Measurements from ENCODE around the gene NPAS2. TPM values are rescaled to one million over a fixed set of nuclear protein-coding genes. Genes with fewer than 3 reads are reported as not detected.

NPAS2 gene
- polyA plus RNA-seq, 1 donor = 20.4 TPM

DNA sequence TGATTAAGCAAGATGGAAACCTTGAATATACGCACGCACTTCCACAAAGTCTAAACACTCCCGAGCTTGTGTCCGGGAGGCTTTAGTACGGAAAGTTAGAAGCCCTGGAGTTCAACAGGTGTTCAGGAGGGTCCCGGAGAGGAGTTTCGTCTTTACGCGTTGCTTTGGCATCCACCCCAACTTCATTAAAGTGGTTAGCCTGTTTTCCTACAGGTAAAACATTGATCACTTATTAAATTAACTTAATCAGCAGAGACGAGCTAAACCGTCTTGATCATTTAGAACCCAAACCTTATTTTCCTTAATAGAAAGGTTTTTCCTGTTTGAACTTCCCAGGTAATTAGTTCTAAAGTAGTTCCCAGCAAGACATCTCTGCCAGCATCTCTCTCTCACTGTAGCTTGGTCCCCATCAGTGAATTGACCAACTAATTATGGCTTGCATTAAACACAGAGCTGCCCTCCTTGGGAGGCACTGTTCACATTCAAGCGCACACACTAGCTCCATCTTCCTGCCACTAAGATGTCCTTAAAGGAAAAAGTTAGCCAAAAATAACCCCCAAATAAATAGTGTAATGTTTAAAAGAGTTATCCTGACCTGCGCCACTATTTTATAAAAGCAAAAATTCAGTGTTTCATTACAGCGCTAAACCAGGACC is 1.4 kb downstream of the NPAS2 start:
- Histone ChIP-seq H3K36me3 (ENCODE audit: control insufficient read depth, insufficient read depth, low read length) (no peaks in the 10 kb centered on the region), H3K27me3 (ENCODE audit: control insufficient read depth, insufficient read depth, low read length) (peaks cover 8% of the 10 kb centered on the region), H3K9me3 (ENCODE audit: control insufficient read depth, low read depth, low read length) (no peaks in the 10 kb centered on the region), H3K27ac (ENCODE audit: low read length) (peak overlapping the region; percentile 8), H3K4me3 (ENCODE audit: low read length) (peak overlapping the region; percentile 78), H3K4me1 (ENCODE audit: control insufficient read depth, insufficient read depth, low read length) (peaks cover 6% of the 10 kb centered on the region)
- no peak for DNase-seq
- WGBS (ENCODE audit: insufficient coverage, low lambda C conversion rate) = 31% methylated on average over 5 of the region's 14 CpGs

DNA sequence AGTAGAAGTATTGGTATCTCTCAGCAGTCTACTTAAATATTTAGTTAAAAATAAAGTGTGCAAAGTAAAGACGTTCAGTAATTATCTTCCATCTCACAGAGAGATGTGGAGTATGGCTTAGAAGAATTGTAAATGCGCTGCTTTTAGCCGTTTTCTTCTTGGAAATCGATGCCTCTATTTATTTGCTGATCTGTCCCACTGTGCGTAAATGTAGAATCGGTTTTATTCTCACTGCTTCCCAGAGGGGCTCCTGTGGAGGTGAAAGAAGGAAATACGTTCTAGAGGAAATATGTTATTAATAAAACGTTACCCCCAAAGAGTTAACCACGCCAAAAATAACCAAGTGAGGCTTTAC is 1.9 kb downstream of the NPAS2 start:
- no peaks in the 10 kb centered on the region for H3K36me3 ChIP-seq (ENCODE audit: control insufficient read depth, insufficient read depth, low read length)
- no peak overlapping the region for H3K27ac ChIP-seq (ENCODE audit: low read length)
- no peak overlapping the region for H3K4me3 ChIP-seq (ENCODE audit: low read length)
- no peaks in the 10 kb centered on the region for H3K9me3 ChIP-seq (ENCODE audit: control insufficient read depth, low read depth, low read length)
- 85% methylated on average over 5 of the region's 9 CpGs for WGBS (ENCODE audit: insufficient coverage, low lambda C conversion rate)
- H3K4me1 ChIP-seq (ENCODE audit: control insufficient read depth, insufficient read depth, low read length) = peaks cover 6% of the 10 kb centered on the region
- no peak for DNase-seq
- peaks cover 8% of the 10 kb centered on the region for H3K27me3 ChIP-seq (ENCODE audit: control insufficient read depth, insufficient read depth, low read length)

DNA sequence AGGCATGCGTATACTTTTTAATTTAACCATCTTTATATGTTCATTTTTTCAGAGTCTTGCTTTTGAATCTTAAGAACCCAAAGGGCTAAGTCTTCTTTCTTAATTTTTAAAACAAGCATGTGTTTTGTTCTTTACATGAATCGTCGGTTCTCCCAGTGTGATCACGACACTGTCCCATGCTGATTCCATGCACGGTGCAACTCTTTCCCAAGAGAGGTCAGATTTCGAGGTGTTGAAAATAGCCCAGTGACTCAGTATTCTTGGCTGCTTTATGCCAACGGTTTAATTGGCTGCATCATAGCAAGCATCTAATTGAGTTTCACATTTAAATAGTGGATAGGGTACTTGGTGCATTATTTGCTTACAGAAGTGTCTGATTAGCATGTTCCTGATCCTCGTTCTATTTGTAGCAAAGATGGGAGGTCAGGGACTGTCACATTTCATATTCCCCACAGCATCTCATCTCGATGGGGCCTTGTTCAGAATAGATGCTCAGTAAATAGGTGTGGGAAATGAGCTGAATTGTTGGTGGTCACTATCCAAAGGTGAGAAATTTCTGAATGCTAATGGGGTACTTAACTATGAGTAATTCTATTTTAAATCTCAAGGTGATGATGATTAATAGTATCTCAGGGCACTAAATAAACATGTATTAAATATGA is 2.8 kb downstream of the NPAS2 start:
- DNase-seq = no peak

DNA sequence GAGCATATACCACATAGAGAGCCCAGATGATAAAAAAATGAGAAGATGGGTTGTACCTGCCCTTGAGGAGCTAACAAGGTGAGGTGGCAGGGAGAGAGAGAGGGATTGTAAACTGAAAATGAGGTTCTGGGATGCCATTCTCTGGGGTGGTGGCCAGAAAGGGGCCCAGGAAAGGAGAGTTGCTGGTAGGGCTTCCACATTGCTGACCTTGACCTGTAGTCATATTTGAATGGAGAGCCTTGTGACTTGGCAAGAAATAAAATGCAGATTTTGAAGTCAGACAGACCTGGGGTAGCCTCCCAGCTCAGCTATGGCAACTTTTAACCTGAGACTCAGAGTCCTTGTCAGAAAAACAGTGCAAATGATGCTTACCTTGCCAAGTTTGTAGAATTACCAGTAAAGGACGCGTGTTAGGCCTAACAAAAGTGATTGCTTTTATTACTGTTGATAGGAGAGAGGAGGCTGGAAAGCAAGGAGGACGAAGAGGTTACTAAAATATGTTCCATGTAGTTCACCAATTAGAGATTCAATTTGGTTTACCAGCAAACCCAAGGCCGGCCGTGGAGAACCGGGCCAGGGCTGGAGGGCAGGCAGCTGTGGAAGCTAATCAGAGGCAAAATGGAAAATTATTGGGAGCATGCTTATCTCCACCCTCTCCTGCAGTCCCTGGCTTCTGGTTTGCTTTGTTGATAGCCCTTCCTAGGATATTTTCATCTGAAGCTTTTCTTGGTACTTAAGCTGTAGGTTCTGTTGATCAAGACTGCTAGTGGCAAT is 3.9 kb downstream of the NPAS2 start:
- H3K27me3 ChIP-seq (ENCODE audit: control insufficient read depth, insufficient read depth, low read length) = peaks cover 8% of the 10 kb centered on the region
- no peak for DNase-seq
- H3K4me3 ChIP-seq (ENCODE audit: low read length) = no peak overlapping the region
- peaks cover 9% of the 10 kb centered on the region for H3K9me3 ChIP-seq (ENCODE audit: control insufficient read depth, low read depth, low read length)
- H3K27ac ChIP-seq (ENCODE audit: low read length) = no peak overlapping the region
- H3K36me3 ChIP-seq (ENCODE audit: control insufficient read depth, insufficient read depth, low read length) = no peaks in the 10 kb centered on the region
- 100% methylated on average over 2 of the region's 6 CpGs for WGBS (ENCODE audit: insufficient coverage, low lambda C conversion rate)
- H3K4me1 ChIP-seq (ENCODE audit: control insufficient read depth, insufficient read depth, low read length) = peaks cover 6% of the 10 kb centered on the region

More for the DNA sequence above, 2.8 kb downstream of the NPAS2 start:
- peaks cover 8% of the 10 kb centered on the region for H3K27me3 ChIP-seq (ENCODE audit: control insufficient read depth, insufficient read depth, low read length)
- no peak overlapping the region for H3K4me3 ChIP-seq (ENCODE audit: low read length)
- WGBS (ENCODE audit: insufficient coverage, low lambda C conversion rate) = 100% methylated on average over 1 of the region's 9 CpGs
- H3K4me1 ChIP-seq (ENCODE audit: control insufficient read depth, insufficient read depth, low read length) = peaks cover 6% of the 10 kb centered on the region
- no peak overlapping the region for H3K27ac ChIP-seq (ENCODE audit: low read length)
- H3K9me3 ChIP-seq (ENCODE audit: control insufficient read depth, low read depth, low read length) = peaks cover 1% of the 10 kb centered on the region
- H3K36me3 ChIP-seq (ENCODE audit: control insufficient read depth, insufficient read depth, low read length) = no peaks in the 10 kb centered on the region

DNA sequence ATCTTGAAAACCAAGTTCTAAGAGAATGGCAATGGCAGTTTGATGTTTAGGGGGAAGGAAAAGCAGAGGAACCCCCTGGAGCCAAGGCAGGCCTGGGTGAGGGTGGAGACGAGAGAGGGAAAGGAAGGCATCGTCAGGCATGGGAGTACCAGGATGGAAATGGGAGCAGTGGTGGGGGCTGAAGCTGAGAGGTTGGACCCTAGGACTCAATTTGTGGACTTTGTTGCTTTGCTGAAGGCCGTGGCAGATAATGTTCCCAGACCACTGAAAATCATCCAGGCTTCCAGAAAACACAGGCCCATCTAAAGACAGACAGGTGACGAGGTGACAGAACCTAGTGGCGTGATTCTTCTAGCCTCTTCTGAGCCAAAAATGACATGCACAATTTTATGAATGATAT is 4.9 kb downstream of the NPAS2 start:
- no peak for DNase-seq
- Histone ChIP-seq H3K27ac (ENCODE audit: low read length) (no peak overlapping the region), H3K4me1 (ENCODE audit: control insufficient read depth, insufficient read depth, low read length) (peaks cover 6% of the 10 kb centered on the region), H3K36me3 (ENCODE audit: control insufficient read depth, insufficient read depth, low read length) (no peaks in the 10 kb centered on the region), H3K9me3 (ENCODE audit: control insufficient read depth, low read depth, low read length) (peaks cover 9% of the 10 kb centered on the region), H3K27me3 (ENCODE audit: control insufficient read depth, insufficient read depth, low read length) (peaks cover 7% of the 10 kb centered on the region), H3K4me3 (ENCODE audit: low read length) (no peak overlapping the region)
- WGBS (ENCODE audit: insufficient coverage, low lambda C conversion rate) = no CpG with 5 or more reads among the region's 5 CpGs

DNA sequence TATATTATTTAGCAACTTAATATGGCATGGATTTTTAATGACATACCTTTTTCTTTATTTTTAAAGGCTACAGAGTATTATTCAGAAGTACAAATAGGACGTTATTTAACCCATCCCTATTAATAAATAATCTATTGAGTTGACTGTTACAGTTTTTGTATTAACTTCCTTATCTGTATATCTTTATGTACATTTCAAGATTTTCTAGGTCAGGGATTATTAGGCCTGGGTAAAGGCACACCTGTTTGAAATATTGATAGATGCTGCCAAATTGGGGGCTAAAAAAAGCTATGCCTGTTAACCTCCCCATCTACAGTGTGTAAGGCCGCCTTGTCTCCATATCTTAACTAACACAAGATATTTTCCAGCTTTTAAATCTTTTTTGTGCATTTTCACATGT is 6.6 kb downstream of the NPAS2 start:
- peaks cover under 1% of the 10 kb centered on the region for H3K27me3 ChIP-seq (ENCODE audit: control insufficient read depth, insufficient read depth, low read length)
- H3K4me3 ChIP-seq (ENCODE audit: low read length) = no peak overlapping the region
- H3K9me3 ChIP-seq (ENCODE audit: control insufficient read depth, low read depth, low read length) = peaks cover 9% of the 10 kb centered on the region
- WGBS (ENCODE audit: insufficient coverage, low lambda C conversion rate) = 52% methylated on average over 2 of the region's 2 CpGs
- peaks cover 5% of the 10 kb centered on the region for H3K4me1 ChIP-seq (ENCODE audit: control insufficient read depth, insufficient read depth, low read length)
- no peak overlapping the region for H3K27ac ChIP-seq (ENCODE audit: low read length)
- no peak for DNase-seq
- no peaks in the 10 kb centered on the region for H3K36me3 ChIP-seq (ENCODE audit: control insufficient read depth, insufficient read depth, low read length)

DNA sequence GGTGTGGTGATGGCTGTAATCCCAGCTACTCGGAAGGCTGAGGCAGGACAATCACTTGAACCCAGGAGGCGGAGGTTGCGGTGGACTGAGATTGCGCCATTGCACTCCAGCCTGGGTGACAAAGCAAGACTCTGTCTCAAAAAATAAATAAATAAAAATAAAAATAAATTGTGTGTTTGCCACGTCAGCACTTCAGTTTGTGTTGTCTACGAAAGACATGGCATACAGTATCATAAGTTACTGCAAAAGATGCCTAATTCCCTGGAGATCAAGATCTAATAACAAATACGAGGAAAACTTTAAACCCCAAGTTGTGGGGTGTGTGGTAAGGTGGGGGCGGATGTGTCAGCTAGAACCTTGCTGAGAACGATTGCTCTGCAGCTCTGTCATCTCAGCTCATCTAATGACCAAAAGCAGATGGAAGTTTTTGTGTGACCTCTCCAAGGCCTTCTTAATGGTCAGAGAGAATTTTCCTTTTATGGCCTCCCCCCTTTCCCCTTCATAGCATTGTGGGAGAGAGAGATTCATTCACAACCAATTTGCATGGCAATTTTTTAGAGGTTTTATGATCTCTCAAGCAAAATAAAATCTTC is 11.3 kb downstream of the NPAS2 start:
- H3K4me1 ChIP-seq (ENCODE audit: control insufficient read depth, insufficient read depth, low read length) = no peaks in the 10 kb centered on the region
- H3K36me3 ChIP-seq (ENCODE audit: control insufficient read depth, insufficient read depth, low read length) = no peaks in the 10 kb centered on the region
- H3K9me3 ChIP-seq (ENCODE audit: control insufficient read depth, low read depth, low read length) = peaks cover 9% of the 10 kb centered on the region
- no peak overlapping the region for H3K4me3 ChIP-seq (ENCODE audit: low read length)
- 93% methylated on average over 2 of the region's 9 CpGs for WGBS (ENCODE audit: insufficient coverage, low lambda C conversion rate)
- no peaks in the 10 kb centered on the region for H3K27me3 ChIP-seq (ENCODE audit: control insufficient read depth, insufficient read depth, low read length)
- H3K27ac ChIP-seq (ENCODE audit: low read length) = no peak overlapping the region
- no peak for DNase-seq

DNA sequence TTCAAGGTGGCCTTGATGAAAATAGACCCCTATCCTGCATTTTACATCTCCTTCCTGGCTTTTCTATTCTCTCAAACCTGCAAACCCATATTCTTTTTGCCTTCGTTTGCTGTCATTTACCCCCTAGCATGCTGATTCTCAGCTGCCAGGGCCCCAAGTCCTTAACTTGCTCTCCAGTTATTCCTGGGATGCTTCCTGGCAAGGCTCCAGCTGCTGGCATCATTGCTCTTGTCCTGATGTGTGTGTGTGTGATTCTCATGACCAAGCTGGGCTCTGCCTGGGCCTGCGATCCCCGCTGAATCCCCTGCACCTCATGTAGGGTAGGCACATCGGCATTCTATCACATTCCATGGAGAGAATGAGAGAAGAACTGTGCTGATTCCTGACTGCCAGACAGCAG is 11.9 kb downstream of the NPAS2 start:
- no peak overlapping the region for H3K27ac ChIP-seq (ENCODE audit: low read length)
- WGBS (ENCODE audit: insufficient coverage, low lambda C conversion rate) = no CpG with 5 or more reads among the region's 4 CpGs
- H3K9me3 ChIP-seq (ENCODE audit: control insufficient read depth, low read depth, low read length) = peaks cover 9% of the 10 kb centered on the region
- H3K4me3 ChIP-seq (ENCODE audit: low read length) = no peak overlapping the region
- H3K4me1 ChIP-seq (ENCODE audit: control insufficient read depth, insufficient read depth, low read length) = no peaks in the 10 kb centered on the region
- H3K27me3 ChIP-seq (ENCODE audit: control insufficient read depth, insufficient read depth, low read length) = no peaks in the 10 kb centered on the region
- no peaks in the 10 kb centered on the region for H3K36me3 ChIP-seq (ENCODE audit: control insufficient read depth, insufficient read depth, low read length)
- no peak for DNase-seq

DNA sequence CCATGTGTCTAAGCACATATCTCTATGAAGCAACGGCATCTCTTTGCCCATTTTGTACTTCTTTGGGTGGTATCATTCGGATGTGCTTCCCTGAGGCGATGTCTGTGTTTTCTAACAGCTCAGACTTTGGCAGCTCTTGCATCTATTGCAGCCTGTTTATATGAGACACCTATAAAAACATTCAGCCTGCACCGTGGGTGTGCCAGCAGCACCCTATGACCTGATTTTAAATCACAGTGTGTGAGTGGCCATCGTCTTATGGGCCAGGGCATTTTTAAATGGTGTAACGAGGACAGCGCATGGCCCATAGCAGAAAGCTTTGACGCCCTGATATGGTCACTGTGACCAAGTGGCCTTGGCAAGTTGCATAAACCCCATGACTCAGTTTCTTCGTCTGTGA is 12.9 kb downstream of the NPAS2 start:
- no peak overlapping the region for H3K4me3 ChIP-seq (ENCODE audit: low read length)
- H3K4me1 ChIP-seq (ENCODE audit: control insufficient read depth, insufficient read depth, low read length) = no peaks in the 10 kb centered on the region
- peaks cover 6% of the 10 kb centered on the region for H3K9me3 ChIP-seq (ENCODE audit: control insufficient read depth, low read depth, low read length)
- WGBS (ENCODE audit: insufficient coverage, low lambda C conversion rate) = no CpG with 5 or more reads among the region's 9 CpGs
- H3K36me3 ChIP-seq (ENCODE audit: control insufficient read depth, insufficient read depth, low read length) = no peaks in the 10 kb centered on the region
- no peak for DNase-seq
- no peak overlapping the region for H3K27ac ChIP-seq (ENCODE audit: low read length)
- H3K27me3 ChIP-seq (ENCODE audit: control insufficient read depth, insufficient read depth, low read length) = no peaks in the 10 kb centered on the region

DNA sequence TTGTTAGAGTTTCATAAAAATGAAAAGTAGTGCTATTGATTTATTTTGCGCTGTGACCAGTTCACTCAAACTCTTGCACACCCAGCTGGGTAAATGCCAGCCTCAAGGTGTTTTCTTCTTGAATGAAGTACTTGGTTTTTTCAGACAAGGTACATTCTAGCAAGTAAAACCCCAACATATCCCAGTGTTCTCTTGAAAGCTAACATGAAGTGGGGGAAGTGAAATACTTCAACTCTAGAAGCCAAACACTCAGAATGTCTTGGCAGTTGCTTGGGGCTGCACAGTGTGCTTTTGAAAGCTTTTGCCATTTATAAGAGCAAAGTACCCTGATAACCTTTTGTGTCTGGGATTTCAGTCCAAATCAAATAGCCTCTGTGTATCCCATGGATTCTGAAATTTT is 13.4 kb downstream of the NPAS2 start:
- Histone ChIP-seq H3K27me3 (ENCODE audit: control insufficient read depth, insufficient read depth, low read length) (no peaks in the 10 kb centered on the region), H3K4me3 (ENCODE audit: low read length) (no peak overlapping the region), H3K4me1 (ENCODE audit: control insufficient read depth, insufficient read depth, low read length) (no peaks in the 10 kb centered on the region), H3K27ac (ENCODE audit: low read length) (no peak overlapping the region), H3K36me3 (ENCODE audit: control insufficient read depth, insufficient read depth, low read length) (no peaks in the 10 kb centered on the region), H3K9me3 (ENCODE audit: control insufficient read depth, low read depth, low read length) (peaks cover 1% of the 10 kb centered on the region)
- no peak for DNase-seq
- WGBS (ENCODE audit: insufficient coverage, low lambda C conversion rate) = no CpG with 5 or more reads among the region's 1 CpG

Measured in large intestine (tissue), 3 donors.